ENCODE results near the gene AUTS2. TPM values are rescaled to one million over a fixed set of nuclear protein-coding genes. Genes with fewer than 3 reads are reported as not detected.
"Not testable (repeated sequence)": the region's sequence is repeated elsewhere in the genome, so short reads cannot be mapped to it uniquely, and the experiment has no call there.

Gene AUTS2
- total RNA-seq, 1 donor from 2014 or later = 10.3 TPM

DNA sequence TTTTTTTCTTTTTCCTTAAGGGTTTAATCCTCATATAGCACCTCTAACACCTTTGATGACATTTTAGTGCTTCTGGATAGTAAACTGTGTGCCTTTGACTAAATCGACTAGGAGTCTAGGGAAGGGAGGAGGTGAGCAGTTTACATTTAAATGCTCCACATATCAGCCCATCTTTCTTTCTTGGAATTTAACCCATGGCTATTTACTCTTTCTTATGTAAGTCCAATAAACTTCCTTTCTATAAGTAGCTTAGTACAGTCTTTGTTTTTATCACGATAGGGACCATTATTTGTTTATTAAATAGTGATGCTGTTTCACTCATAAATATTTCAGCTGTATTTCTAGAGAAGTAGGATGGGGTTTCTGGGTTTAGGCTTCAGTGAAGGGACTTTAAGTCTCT, 669.9 kb downstream of the AUTS2 start:
- intact Hi-C loops (cut with DNase I) = no loop called here

DNA sequence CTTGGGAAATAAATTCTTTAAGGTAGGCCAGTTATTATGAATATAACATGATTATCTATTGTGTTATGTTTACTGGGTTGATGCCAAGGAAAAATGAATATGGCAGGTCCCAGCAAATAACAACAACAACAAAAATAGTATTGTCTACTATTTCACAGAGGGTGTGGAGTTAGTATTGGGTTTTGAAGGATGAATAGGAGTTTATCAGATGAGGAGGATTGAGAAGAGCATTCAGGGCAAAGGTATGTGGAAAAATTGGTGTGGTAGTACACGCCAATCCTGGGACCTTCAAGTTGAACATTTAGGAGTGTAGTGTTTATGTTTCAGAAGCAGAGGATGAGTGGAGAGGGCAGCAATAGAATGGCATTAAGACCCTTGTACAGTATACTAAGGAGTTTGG, 671.9 kb downstream of the AUTS2 start:
- intact Hi-C loops (cut with DNase I) = no loop called here
- no peak for DNase-seq (ENCODE audit: low spot score)

More for the DNA sequence above, 669.9 kb downstream of the AUTS2 start:
- no peak for DNase-seq (ENCODE audit: low spot score)

DNA sequence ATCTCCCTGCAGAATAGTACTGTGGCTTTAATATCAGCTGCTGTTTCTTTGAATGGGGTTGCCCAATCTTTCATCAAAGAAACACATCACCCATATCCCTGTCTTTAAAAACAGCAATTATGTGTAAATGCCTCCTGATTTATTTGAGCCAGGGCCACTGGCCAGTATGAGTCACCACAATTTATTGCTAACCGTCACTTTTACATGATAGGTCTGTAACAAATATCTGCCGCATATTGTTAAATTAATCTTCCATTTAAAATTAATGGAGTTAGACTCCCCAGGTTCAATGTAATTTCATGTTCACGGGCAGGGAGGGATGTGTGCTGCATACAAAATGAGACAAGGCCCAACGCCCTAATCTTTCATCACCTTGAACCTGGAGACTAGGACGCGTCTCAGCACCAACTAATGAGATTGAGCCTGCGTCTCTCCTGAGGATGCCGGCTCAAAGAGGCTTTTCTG, 673.4 kb downstream of the AUTS2 start:
- no peak for DNase-seq (ENCODE audit: low spot score)
- intact Hi-C loops (cut with DNase I) = no loop called here

DNA sequence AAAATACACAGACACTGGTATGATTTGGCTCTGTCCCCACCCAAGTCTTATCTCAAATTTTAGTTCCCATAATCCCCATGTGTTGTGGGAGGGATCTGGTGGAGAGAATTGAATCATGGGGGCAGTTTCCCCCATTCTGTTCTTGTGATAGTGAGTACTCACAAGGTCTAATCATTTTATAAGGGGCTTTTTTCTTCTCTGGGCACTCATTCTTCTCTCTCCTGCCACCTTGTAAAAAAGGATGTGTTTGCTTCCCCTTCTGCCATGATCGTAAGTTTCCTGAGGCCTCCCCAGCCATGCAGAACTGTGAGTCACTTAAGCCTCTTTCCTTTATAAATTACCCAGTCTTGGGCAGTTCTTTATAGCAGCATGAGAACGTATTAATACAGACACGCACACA, 677.3 kb downstream of the AUTS2 start:
- DNase-seq (ENCODE audit: low spot score); intact Hi-C loops (cut with DNase I): not testable (repeated sequence)

DNA sequence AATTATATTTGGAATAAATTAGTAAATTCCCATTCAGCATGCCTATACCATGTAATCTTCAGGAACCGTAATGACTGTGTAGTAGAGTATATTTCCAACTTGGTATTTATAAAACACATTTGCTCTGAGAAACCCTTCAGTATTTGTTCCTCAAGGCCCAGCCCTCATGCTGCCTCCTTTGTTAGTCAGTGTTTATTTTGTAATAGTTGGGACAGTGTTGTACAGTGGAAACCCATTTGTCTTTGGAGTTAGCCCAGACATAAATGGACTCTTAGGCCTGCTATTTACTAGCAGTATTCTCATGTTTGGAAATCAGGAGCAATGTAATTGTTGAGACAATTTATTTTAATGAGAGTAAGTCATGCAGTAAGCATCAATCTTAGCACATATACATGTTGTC, 686.9 kb downstream of the AUTS2 start:
- intact Hi-C loops (cut with DNase I) = no loop called here
- no peak for DNase-seq (ENCODE audit: low spot score)

DNA sequence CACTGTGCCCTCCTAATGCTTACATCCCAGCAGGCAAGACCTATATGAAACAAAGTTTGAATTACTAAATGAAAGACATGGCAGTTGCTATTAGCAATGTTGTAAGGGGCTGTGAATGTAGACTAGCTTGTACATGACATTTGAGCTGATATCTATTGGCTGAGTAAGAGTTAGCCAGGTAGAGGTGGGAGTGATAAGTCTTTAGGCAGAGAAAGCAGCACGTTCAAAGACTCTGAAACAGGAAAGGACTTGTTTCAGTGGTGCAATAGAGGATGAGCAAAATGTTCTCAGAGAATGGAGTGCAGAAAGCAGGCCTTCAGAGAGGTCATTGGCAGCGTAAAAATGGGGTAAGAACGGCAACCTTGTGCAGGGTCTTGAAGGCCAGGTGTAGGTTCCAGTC, 687.6 kb downstream of the AUTS2 start:
- intact Hi-C loops (cut with DNase I) = no loop called here
- no peak for DNase-seq (ENCODE audit: low spot score)

DNA sequence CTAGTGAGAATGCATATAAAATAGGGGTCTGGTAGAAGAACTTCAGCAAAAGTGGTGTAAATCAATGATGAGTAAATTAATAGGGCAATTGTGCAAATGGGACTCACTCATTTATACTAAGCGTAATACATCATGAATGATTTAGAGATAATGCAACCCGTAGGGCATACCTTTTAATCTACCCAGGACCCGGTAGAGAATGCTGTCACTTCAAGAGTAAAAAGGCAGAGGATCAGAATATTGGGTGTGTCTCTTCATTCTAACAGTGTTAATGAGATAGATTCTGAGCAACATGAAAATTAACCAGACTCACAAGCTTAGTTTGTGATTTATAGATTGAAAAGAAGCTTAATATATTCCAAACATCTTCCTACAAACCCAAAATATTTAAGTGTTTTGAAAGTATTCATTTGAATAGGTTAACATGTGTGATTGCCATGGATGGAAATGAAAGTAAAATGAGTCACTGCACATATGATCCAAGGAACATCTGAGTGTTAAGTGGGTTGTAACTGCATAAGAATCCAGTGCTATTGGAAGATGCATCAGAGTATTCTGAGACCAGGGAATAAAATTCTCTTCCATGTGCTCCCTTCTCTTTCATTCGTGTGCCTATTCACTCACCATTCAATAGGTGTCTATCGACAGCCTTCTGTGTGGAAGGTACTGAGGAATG, 690.6 kb downstream of the AUTS2 start:
- no peak for DNase-seq (ENCODE audit: low spot score)
- intact Hi-C loops (cut with DNase I) = no loop called here

DNA sequence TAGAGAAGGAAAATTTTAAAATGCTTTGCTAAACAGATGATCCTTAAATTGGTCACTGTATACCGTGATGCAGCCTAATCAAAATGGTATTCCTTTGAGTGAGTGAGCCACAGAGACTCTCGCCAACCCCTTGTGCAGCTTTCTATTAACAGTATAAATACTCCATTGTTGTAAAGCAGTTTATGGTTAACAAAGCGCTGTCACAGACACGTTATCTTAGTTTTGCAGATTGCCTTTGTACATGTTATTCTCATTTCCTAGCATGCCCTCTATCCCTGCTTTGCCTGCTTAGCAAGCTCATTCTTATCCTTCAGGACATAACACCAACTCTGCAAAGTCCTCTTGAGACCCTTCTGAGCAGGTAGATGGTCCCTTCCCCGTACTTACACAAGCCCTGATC, 694.4 kb downstream of the AUTS2 start:
- no peak for DNase-seq (ENCODE audit: low spot score)
- intact Hi-C loops (cut with DNase I) = no loop called here

DNA sequence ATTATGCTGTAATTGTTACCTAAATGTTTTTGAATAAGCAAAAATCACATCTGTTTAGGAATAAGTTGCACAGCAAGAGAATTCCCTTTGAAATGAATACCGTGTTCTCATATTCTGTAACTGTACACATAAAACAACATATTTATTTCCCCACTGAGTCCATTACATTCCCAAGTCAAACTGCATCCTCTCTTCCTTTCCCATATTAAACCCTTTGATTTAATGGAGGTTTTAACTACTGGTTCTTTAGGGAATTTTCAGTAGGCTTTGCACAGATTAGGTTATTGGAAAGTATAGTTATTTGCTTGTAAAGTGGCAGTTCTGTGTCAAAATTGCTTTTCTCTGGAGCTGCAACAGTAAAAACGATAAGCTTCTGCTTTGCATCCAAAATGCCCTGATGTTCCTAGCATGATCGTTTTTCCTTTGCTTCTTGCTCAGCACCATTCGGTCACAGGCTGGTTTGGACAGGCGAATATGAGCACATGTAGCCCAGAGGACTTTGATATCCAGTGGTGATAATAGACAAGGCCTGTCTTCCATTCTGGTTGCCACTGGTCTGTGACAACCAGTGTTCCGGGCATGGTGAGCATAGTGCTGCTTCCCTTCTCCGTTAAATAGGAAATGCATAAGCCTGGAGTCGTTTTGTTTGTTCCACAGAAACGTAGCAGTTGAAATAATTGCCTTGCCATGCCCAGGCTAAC, 696.1 kb downstream of the AUTS2 start:
- intact Hi-C loops (cut with DNase I) = no loop called here
- DNase-seq (ENCODE audit: low spot score) = no peak

DNA sequence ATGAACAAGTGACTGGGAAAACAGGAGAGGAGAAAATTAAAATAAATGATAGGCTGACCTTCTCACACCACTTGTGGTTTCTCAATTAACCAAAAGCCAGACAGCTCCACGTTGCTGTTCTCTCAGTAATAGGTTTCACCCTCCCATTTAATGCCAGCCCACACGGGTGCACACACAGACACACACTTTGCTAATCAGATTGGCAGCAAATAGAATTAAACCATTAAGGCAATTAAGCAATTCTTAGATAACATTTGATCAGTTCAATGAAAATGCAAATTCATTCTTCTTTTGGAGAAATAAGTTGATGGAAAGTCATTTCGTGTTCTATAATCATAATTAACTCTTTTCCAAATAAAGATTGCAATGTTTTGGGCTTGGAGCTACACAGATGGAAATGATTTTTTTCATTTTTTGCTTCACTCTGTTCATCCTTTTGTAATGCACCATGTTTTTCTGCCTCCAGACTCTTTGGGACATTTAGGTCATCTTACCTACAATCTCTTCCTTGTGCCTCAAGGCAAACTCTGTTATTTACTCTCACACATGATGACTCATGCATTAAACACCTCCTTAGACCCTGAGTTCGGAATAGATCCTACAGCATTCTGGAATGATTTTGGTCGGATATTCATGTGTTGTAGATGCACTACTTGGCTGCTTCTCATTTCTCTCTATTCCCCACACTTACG, 700.7 kb downstream of the AUTS2 start:
- DNase-seq (ENCODE audit: low spot score) = no peak
- intact Hi-C loops (cut with DNase I) = no loop called here

DNA sequence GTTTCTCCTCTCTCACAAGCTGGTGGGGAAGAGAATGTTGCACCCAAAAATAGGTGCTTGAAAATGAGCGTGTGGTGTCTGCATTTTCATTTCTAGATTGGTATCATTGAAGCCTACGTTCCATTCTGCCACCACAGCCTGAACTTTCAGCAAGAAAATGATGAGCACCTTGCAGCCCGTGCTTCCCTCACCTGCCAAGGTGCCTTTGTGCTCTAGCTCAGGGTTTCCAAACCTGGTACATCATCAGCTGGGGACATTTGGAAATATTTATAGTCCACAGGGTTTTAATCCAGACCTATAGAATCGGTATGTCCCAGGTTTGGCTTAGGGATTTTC, 701.2 kb downstream of the AUTS2 start:
- DNase-seq (ENCODE audit: low spot score) = no peak
- intact Hi-C loops (cut with DNase I) = no loop called here

DNA sequence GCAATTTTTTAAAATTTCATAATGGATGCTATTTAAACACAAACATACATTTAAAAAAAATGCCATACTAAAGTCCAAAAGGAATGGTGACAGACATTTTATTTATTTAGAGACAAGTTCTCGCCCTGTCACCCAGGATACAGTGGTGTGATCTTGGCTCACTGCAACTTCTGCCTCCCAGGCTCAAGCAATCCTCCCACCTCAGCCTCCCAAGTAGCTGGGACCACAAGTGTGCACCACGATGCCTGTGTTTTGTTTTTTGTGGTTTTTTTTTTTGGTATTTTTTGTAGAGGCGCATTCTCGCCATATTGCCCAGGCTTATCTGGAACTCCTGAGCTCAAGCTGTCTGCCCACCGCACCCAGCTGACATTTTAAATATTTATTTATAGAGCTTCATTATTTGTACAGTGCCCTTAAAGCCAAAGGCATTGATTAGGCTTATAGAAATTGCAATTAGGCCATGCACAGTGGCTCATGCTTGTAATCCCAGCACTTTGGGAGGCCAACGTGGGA, 703.5 kb downstream of the AUTS2 start:
- intact Hi-C loops (cut with DNase I) = no loop called here
- no peak for DNase-seq (ENCODE audit: low spot score)

DNA sequence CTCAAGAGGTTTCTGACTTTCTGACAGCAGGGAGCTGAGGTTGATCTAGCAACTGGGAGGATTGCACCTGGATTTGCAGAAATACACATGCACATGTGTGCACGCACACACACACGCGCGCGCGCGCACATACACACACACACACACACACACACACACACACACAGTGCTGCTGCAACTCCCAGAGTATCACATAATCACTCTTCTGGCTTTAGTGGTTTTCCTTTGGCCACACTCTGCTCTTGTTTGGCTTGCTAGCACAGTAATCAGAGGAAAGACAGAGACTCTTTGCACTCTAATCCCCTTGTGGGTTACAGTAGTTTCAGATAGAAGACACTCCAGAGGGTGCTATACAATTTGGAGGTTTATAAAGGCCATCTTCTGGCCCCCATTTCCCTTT, 705.0 kb downstream of the AUTS2 start:
- intact Hi-C loops (cut with DNase I) = no loop called here

DNA sequence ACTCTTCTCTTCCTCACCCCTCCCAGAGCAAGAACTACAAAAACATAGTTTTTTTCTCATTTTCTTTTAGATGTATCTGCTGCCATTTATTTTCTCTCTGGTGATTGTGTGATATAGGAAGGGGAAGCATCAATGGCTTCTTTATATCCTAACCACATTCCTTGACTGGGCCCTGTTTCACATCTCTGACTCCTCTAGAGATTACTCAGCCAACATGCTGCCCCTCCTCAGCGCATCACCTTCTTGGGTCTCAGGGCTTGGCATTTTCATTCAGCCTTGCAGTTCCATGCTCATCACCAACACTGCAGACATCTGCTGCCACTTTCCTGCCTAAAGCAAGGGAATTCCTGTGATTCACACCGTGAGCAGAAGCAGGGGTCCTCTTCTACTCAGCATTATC, 705.5 kb downstream of the AUTS2 start:
- DNase-seq (ENCODE audit: low spot score) = no peak
- intact Hi-C loops (cut with DNase I) = no loop called here

More for the DNA sequence above, 705.0 kb downstream of the AUTS2 start:
- no peak for DNase-seq (ENCODE audit: low spot score)

DNA sequence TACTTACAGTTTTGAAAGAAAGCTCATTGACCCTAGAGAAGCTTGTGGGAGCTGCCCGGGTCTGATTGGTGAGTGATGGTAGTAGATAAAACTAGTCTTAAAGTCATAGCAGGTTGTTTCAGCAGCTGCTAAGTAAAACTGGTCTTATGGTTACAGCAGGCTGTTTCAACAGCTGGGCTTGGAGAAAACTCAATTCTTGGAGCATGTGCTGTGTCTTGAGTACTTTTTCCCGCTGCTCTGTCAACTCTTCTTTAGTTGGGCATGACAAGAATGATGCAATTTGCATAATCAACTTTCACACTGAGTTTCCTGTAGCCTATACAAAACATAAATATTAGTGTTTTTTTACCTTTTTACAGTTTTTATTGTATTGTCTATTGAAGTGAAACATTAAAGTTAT, 707.9 kb downstream of the AUTS2 start:
- intact Hi-C loops (cut with DNase I) = no loop called here
- no peak for DNase-seq (ENCODE audit: low spot score)

DNA sequence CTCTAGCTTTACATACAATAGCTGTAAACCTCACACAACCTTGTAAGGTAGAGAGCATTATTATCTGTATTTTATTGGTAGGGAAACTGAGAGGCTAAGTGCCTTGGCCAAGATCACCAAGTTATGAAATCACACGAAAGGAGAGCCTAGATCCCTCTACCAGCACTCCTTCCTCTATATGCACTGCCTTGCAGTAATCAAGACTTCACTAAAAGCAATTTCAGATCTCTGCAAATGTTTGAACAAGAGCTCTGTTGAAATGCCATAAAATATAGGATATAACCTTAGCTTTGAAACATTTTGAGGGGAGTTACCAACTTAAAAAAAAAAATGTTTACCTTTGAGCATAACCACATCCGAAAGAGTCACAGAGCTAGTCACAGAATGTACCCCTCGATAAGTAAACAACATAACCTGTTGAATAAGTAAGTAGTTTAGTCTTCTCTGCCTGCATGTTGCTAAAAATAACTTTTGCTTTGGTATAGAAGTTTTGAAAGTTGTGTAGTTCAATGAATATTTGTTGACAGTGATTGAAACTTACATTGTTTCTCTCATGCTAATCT, 709.4 kb downstream of the AUTS2 start:
- intact Hi-C loops (cut with DNase I) = no loop called here
- no peak for DNase-seq (ENCODE audit: low spot score)

DNA sequence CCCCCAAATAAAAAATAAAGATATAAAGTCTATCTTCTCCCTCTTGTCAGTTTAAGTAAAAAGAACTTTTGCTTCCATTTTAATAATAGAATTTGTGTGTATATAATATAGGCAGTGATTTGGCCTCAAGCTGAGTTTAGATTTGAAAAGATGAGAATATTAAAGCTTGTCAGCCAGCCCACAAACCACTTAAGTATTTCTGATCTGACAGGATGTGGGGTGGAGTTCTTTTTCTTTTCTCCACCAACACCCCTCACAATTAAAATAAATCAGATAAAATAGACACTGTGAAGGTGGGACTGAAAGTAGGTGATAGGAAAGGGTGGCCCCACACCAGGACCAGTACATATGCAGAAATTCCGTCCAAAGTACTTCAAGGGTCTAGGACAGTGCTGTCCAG, 714.1 kb downstream of the AUTS2 start:
- intact Hi-C loops (cut with DNase I) = no loop called here
- DNase-seq (ENCODE audit: low spot score) = no peak

DNA sequence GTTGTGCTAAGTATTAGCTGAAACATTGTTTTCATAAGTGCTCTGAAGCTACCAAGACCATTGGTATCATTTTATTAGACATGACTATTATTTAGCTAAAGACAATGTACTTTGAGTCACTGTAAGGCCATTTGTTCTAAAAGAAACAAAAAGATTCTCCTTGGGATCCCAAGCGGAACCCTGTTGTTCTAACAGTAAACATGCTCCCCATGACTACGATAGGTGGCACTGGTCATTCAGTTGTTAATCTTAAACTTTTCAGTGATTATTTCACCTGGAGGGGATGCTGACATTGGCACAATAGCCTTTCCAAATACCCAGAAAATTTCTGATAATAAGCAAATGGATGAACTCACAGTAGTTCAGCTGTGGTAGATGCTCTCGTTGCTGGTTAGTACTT, 715.0 kb downstream of the AUTS2 start:
- intact Hi-C loops (cut with DNase I) = no loop called here
- no peak for DNase-seq (ENCODE audit: low spot score)

DNA sequence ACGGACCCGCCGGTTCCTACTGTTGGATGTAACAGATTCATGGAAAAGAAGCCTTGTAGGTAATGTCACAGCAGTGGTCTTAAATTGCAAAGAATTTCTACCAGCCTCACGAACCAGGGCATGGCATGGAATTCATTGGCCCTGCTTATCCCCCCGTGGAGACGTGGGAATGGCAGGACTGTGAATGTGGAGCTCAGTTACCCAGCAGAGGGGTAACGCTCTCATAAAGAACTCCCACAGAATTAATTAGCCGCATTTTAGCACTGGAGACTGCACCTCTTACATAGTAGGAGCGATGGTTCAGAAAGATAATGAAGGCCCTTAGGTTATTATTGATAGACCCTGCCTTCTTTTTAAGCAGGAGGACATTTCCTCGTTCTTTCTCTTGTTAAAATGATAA, 715.4 kb downstream of the AUTS2 start:
- DNase-seq (ENCODE audit: low spot score) = no peak
- intact Hi-C loops (cut with DNase I) = no loop called here

DNA sequence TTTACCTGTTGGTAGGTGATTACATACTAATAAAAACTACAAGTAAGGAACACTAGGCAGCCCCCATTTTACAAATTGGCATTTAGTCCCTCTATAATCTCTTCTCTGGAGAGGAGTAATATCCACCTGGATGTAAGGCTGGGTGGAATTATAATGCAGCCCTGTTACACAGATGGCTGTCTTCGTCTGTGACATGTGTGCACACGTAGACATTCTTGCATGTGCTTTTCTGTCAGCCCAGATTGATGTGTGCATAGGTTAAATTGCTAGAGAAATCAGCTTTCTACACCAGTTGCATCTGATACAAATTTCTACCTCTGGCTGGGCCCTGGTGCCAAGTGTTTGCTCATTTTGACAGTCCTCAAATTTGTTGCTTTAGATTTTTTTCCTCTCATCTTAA, 715.9 kb downstream of the AUTS2 start:
- intact Hi-C loops (cut with DNase I) = no loop called here
- DNase-seq (ENCODE audit: low spot score) = no peak

DNA sequence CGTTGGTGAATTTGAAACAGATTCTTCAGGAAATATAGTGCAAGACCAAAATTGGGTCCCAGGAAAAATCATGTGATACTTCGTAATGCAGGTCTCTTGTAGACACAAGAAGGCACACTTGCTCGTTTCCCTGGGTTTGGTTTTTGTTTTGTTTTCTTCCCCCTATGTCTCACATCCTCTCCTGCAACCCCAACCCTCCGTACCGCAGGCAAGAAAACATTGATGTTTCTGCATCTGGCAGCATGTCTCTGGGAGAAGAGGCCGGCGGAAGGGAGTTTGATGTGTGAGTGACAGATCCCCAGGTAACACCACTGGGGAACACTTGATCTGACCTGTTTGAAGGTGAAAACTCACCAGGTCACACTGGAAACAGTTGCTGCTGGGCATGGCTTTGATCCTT, 718.5 kb downstream of the AUTS2 start:
- intact Hi-C loops (cut with DNase I) = no loop called here
- no peak for DNase-seq (ENCODE audit: low spot score)

Data from cardiac septum (tissue), 1 donor.